Measurements from ENCODE around the gene RFNG. TPM values are rescaled to one million over a fixed set of nuclear protein-coding genes. Genes with fewer than 3 reads are reported as not detected.
A peak's percentile ranks its signal among the peaks of the same experiment; 100 is the strongest.

The RFNG gene
- total RNA-seq, 2 donors from 2014 or later: 18.2 to 23.1 TPM

DNA sequence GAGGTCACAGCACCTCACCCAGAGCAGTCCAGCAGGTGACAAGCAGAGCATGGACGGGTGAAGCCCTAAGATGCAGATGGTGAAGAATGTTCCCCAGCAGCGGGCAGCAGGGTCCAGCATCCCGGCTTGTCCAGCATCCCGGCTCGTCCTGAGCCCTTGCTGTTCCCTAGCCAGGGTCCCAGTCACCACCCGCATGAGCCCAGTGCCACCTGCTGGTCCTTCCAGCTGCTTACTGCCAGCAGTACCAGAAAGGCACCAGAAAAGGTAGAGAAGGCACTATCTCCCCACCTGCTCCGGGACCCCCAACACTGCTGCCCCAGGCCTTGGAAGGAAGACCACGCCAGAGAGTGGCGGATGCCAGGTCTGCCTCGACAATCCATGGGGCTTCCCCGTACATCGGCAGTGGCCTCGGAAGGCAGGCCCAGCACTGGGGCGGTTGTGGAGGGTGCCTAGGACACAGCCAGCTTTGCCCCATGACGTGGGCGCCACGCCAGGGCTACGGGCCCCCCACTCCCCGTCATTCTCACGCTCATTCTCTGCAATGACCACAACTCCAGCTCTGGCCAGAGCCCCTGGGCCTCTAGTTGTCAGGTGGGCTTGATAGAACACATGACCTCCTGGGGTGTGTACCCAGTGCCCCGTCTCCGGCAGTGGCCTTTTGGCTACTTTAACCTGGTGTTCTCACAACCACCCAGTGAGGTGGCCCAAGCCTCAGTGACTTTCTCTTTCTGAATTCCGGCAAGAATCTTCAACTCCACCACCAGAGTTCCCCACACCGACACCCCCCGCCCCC is 30.3 kb downstream of the RFNG start:
- ATAC-seq (no peak), DNase-seq (ENCODE audit: low spot score) (no peak)
- peak overlapping the region; percentile 85 for H3K4me3 Mint-ChIP-seq
- H3K27me3 Mint-ChIP-seq: no peaks in the 10 kb centered on the region
- H3K27ac Mint-ChIP-seq: peak overlapping the region in 1 of 2 donors; percentile 53
- H3K9me3 Mint-ChIP-seq: no peaks in the 10 kb centered on the region
- no peaks in the 10 kb centered on the region for H3K36me3 Mint-ChIP-seq
- H3K4me1 Mint-ChIP-seq (ENCODE audit: low read depth in 2 of 2): peaks cover 16 to 17% of the 10 kb centered on the region in 2 donors

DNA sequence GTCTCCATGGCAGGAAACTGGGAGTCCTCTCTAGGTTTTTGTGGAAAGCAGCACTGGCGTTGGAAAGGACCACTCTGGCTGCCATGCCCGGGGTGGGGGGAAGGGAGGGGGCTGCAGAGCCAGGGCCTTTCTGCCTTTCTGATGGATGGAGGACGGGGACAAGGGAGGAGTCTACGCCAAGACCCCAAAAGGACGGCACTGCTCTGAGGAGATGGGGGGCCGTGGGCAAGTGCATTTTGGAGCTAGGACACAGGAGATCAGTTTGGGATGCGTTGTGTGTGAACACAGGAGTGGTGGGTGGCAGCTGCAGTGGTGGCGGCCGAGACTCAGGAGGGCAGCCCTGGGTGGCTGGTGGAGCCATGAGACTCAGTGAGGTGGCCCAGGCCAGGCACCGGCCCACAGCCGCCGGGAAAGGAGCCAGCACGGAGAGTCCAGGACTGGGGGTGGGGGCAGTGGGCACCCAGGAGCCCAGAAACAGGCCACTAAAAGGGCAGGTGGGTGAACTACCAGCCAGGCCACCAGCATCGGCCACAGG is 31.0 kb downstream of the RFNG start:
- Mint-ChIP-seq H3K27me3 (no peaks in the 10 kb centered on the region), H3K4me3 (peak overlapping the region; percentile 27), H3K4me1 (ENCODE audit: low read depth in 2 of 2) (peaks cover 13 to 17% of the 10 kb centered on the region in 2 donors), H3K27ac (no peak overlapping the region), H3K9me3 (no peaks in the 10 kb centered on the region), H3K36me3 (no peaks in the 10 kb centered on the region)
- ATAC-seq (no peak), DNase-seq (ENCODE audit: low spot score) (no peak)

DNA sequence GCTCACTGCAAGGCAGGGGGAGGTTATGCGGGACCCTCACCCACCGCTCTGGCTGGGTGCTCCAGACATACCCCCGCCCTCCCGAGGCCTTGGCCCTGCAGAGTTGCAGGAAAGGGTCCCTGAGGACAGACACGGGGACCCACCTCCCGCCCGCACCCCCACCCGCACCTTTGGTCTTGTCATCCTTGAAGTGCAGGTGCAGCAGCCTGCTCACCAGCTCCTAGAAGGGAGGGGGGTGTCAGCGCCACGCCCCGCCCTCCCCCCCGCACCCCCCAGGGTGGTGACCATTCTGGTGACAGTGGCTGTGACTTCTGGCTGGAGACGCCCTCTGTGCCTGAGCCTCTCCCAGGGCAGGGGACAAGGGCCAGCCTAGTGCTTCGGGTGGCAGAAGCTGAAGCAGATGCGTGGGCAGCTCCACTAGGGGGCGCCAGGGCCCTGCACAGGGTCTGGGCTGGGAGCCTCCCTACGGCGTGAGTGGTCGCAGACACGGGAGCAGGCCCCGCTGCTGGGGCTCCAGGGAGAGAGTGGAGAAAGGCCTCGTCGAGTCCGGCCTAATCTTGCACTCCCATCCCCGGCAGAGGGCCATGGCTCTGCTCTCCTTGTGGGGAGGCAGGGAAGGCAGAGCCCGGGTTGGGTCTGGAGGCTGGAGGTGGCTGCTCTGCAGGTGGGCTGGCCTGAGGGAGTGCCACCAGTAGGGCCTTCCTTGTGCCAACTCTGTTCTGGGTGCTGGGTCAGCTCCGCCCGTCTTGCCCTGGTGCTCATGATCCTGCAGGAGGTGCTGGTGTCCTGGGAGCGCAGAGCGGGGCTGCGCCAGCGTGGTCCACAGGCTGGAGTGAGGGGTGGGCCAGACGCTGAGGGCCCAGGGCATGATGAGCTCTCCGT is 31.7 kb downstream of the RFNG start:
- H3K4me3 Mint-ChIP-seq: no peak overlapping the region
- no peak overlapping the region for H3K27ac Mint-ChIP-seq
- DNase-seq (ENCODE audit: low spot score) (peak; percentile 78), ATAC-seq (no peak)
- no peaks in the 10 kb centered on the region for H3K9me3 Mint-ChIP-seq
- peaks cover 13 to 17% of the 10 kb centered on the region in 2 donors for H3K4me1 Mint-ChIP-seq (ENCODE audit: low read depth in 2 of 2)
- no peaks in the 10 kb centered on the region for H3K36me3 Mint-ChIP-seq
- no peaks in the 10 kb centered on the region for H3K27me3 Mint-ChIP-seq

DNA sequence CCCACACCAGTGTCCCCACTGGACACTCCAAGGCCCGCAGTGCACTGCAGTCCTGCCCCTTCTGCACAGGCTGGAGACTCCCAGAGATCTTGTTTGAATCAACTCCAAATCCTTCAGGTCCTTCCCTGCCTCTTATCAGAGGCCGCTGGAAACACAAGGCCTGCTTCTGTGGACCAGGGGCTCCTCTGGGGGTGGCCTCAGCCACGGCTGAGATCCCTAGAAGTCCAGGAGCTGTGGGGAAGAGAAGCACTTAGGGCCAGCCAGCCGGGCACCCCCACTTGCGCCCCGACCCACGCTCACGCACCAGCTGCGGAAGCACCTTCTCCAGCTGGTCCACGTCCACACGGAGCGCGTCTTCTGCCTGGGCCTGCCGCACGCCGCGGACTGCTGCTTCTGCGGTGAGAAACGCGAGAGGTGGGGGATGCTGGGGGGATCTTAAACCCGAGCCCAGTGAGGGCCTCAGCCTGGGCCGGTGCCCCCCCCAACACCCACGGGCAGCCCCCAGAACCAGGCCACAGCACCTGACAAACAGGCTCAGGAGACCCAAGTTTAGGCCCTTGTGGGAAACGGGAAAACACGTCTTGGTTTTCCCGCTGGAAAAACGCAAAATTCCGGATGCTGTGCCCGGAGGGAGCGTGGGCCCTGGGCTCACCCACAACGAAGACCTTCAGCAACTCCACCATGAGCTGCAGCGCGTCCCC is 32.5 kb downstream of the RFNG start:
- H3K9me3 Mint-ChIP-seq: no peaks in the 10 kb centered on the region
- no peaks in the 10 kb centered on the region for H3K27me3 Mint-ChIP-seq
- peaks cover 13 to 16% of the 10 kb centered on the region in 2 donors for H3K4me1 Mint-ChIP-seq (ENCODE audit: low read depth in 2 of 2)
- H3K4me3 Mint-ChIP-seq: no peak overlapping the region
- ATAC-seq (no peak), DNase-seq (ENCODE audit: low spot score) (no peak)
- no peak overlapping the region for H3K27ac Mint-ChIP-seq
- H3K36me3 Mint-ChIP-seq: no peaks in the 10 kb centered on the region

DNA sequence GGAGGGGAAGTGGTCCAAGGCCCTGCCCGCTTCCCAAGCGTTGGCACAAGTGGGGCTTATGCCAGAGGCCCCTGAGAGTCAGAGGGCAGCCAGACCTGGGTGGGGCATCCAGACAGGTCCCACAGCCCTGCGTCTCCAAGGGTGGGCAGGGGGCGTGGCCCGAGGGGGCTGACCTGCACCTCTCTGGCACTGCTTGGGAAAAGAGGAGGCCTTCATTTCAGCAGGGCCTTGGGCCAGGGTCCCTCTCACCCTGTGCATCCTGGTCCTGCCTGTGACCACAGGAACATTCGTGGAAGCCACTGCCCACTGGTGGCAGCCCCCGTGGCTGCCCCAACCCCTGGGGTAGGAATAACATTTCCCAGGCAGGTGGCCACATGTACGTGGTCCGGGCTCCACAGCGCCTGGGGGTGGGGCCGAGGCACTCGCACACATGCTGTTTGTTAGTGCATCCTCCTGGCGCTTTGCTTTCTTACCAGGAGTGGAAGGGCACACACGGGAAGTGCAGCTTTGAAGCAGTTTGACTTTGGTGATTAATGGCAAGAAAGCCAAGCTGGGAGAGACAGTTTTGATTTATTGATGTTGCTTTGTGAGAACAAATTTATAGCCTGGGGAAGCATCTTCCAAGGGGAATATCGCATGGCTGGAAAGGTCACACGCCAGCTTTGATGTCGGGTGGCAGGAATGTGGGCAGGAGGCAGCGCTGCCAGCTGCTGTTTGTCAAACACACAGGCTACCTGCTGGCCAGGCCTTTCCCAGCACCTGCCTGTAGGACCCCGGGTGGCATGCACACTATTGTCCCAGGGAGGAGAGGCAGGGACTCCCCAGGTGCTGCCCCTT is 33.2 kb downstream of the RFNG start:
- Mint-ChIP-seq H3K9me3 (no peaks in the 10 kb centered on the region), H3K36me3 (no peaks in the 10 kb centered on the region), H3K27ac (no peak overlapping the region), H3K27me3 (no peaks in the 10 kb centered on the region), H3K4me1 (ENCODE audit: low read depth in 2 of 2) (peaks cover 9% of the 10 kb centered on the region in 2 donors), H3K4me3 (no peak overlapping the region)
- no peak for DNase-seq (ENCODE audit: low spot score)
- no peak for ATAC-seq

DNA sequence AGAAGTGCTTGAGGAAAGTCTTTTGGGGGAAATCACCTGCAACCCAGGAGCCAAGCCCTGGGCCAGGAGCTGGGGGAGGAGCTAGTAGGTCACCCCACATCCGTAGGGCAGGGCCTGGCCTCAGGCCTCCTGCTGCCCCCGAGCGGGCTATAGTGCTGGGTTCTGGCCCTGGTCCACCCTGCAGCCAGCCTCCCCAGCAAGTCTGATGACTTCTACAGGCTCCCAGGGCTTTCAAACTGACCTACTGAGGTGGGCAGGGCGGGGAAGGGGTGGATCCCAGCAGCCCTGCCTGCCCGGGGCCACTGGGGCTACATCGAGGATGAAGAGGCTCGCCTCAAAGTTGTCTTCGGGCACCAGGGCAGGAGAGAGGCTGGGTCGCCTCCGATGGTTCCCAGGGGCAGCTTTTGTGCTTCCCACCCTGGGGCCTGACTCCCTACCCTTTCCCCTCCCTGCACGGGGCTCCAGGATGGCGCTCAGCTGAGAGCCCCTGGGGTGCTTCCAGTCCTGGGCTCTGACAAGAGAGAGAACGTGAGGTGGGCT is 33.9 kb downstream of the RFNG start:
- Mint-ChIP-seq H3K27me3 (no peaks in the 10 kb centered on the region), H3K36me3 (no peaks in the 10 kb centered on the region), H3K4me1 (ENCODE audit: low read depth in 2 of 2) (peaks cover 9% of the 10 kb centered on the region in 2 donors), H3K27ac (no peak overlapping the region), H3K9me3 (no peaks in the 10 kb centered on the region), H3K4me3 (no peak overlapping the region)
- no peak for DNase-seq (ENCODE audit: low spot score)
- no peak for ATAC-seq

DNA sequence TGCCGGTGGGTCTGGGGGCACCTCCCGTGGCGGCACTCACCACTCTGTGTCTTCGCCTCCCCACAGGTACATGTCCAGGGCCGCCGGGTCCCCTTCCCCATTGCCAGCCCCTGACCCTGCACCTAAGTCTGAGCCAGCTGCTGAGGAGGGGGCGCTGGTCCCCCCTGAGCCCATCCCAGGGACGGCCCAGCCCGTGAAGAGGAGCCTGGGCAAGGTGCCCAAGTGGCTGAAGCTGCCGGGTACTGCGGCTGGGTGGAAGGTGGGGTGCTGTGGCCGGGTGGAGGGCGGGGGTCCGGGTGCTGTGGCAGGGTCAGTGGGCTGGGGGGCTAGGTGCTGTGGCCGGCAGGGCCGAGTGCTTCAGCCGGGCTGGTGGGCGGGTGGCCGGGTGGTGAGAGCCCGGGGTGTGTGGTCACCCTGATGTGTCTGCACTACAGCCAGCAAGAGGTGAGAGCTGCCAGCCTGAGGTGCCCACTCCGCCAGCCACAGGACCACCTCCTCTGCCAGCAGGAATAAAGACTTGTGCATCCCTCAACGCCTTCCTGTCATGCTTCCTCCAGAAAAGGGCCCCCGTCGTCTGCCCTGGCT is 34.6 kb downstream of the RFNG start:
- no peaks in the 10 kb centered on the region for H3K27me3 Mint-ChIP-seq
- no peak for ATAC-seq
- no peaks in the 10 kb centered on the region for H3K9me3 Mint-ChIP-seq
- H3K36me3 Mint-ChIP-seq: no peaks in the 10 kb centered on the region
- H3K4me3 Mint-ChIP-seq: no peak overlapping the region
- H3K27ac Mint-ChIP-seq: no peak overlapping the region
- no peak for DNase-seq (ENCODE audit: low spot score)
- peaks cover 9% of the 10 kb centered on the region in 2 donors for H3K4me1 Mint-ChIP-seq (ENCODE audit: low read depth in 2 of 2)

DNA sequence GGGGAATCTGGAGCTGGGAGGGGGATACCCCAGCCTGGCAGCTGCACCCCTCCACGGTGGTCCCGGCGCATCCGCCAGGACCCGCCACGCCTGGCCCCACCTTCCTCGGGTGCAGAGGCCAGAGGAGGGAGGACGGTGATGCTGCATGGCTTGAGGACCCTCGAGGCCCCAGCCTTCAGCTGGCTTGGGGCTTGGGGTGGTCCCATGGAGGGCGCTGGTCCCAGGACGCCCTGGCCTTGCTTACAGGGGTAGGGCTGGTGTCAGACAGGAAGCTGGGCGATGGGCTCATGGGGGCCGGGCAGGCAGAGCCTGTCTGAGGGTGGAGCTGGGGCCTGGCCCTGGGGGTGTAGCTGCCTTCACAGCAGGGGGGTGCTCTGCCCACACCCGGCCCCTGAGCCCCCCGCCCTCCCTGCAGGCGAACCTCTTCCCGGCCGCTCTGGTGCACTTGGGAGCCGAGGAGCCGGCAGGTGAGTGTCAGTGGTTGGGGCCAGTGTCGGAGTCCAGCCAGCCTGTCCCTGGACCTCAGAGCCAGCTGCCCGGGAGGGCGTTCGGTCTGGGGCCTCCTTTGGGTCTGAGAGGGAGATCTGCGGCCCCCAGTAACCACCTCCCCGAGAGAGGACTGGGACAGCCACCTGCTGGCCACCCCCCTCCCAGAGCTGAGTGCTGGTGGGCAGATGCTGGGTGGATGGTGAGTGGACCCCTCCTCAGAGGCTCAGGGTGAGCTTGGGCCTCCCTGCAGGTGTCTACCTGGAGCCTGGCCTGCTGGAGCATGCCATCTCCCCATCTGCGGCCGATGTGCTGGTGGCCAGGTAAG is 35.3 kb downstream of the RFNG start:
- no peaks in the 10 kb centered on the region for H3K27me3 Mint-ChIP-seq
- H3K4me1 Mint-ChIP-seq (ENCODE audit: low read depth in 2 of 2): peaks cover 3 to 5% of the 10 kb centered on the region in 2 donors
- no peaks in the 10 kb centered on the region for H3K36me3 Mint-ChIP-seq
- H3K27ac Mint-ChIP-seq: no peak overlapping the region
- H3K9me3 Mint-ChIP-seq: no peaks in the 10 kb centered on the region
- no peak overlapping the region for H3K4me3 Mint-ChIP-seq
- DNase-seq (ENCODE audit: low spot score) (no peak), ATAC-seq (no peak)

DNA sequence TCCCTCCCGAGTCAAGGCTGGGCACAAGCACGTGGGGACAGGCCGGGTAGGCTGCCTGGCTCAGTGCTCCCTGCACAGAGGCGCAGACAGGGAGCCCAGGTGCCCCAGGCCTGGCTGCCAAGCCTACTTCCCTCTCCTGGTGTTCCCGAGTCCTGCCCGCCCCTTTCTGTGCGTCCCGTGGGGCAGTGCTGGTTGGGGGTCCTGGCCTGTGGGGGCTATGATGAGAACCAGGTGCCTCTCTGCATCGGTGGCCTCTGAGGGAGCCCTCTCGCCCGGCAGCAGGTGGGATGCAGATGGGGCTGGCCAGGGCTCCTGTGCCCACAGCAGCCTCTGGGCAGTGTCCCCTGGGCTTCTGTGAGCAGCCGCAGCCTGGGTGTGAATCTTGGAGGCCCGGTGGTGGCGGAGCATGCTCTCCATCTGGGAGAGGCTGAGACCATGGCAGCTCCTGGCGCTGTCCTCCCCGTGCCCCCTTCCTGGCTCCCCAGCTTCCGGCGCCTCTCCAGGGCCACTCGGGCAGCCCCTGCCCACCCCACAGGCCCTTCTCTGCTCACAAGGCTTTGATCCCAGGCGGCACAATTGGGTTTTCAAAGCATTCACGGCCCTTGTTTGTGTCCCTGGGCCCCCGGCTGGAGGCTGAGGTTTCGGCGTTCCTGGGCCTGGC is 36.2 kb downstream of the RFNG start:
- H3K36me3 Mint-ChIP-seq: no peaks in the 10 kb centered on the region
- no peak overlapping the region for H3K4me3 Mint-ChIP-seq
- no peaks in the 10 kb centered on the region for H3K27me3 Mint-ChIP-seq
- ATAC-seq (no peak), DNase-seq (ENCODE audit: low spot score) (no peak)
- H3K4me1 Mint-ChIP-seq (ENCODE audit: low read depth in 2 of 2): peaks cover under 1% of the 10 kb centered on the region in 2 donors
- no peak overlapping the region for H3K27ac Mint-ChIP-seq
- H3K9me3 Mint-ChIP-seq: no peaks in the 10 kb centered on the region

DNA sequence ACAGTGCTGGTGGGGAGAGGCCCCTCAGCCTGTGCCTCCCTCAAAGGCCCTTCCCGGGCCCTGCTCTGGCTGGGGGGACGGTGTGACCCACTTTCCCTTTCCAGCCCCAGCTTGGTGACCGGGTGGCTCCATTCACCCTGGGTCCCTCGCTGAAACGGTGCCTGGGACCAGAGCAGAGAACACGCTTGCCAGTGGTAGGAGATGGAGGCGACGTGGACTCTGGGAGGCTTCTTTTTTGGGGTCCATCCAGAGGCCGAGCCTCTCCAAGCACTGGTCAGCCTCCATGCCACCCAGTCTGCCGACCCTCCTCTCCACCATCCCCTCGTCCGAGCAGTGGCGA is 36.7 kb downstream of the RFNG start:
- no peak for ATAC-seq

DNA sequence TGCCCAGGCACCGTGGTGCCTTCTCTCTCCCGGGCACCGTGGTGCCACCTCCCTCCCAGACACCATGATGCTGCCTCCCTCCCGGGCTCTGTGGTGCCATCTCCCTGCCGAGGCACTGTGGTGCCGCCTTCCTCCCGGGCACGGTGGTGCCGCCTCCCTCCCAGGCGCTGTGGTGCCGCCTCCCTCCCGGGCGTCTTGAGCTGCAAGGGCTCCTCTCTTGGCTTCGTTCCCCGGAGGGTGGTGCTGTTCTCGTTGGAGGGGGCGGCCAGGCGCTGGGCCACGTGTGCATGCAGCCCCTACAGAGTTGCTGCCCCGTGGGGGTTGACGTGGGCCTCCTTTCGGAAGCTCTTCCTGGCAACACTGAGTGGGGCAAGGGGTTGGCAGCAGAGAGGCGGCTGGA is 37.2 kb downstream of the RFNG start:
- Mint-ChIP-seq H3K9me3 (no peaks in the 10 kb centered on the region), H3K27ac (no peak overlapping the region), H3K36me3 (no peaks in the 10 kb centered on the region), H3K4me3 (no peak overlapping the region), H3K27me3 (no peaks in the 10 kb centered on the region), H3K4me1 (ENCODE audit: low read depth in 2 of 2) (no peaks in the 10 kb centered on the region)
- ATAC-seq (no peak), DNase-seq (ENCODE audit: low spot score) (no peak)

More for the DNA sequence above, 36.7 kb downstream of the RFNG start:
- H3K27ac Mint-ChIP-seq: no peak overlapping the region
- H3K36me3 Mint-ChIP-seq: no peaks in the 10 kb centered on the region
- no peaks in the 10 kb centered on the region for H3K27me3 Mint-ChIP-seq
- no peaks in the 10 kb centered on the region for H3K9me3 Mint-ChIP-seq
- H3K4me3 Mint-ChIP-seq: no peak overlapping the region
- DNase-seq (ENCODE audit: low spot score): no peak
- H3K4me1 Mint-ChIP-seq (ENCODE audit: low read depth in 2 of 2): no peaks in the 10 kb centered on the region
